Mucosa of descending colon (tissue), 3 donors: ENCODE results near the gene TACR1. TPM values are rescaled to one million over a fixed set of nuclear protein-coding genes. Genes with fewer than 3 reads are reported as not detected.

ENCODE experiments used
- ATAC-seq: fragments of 200-7000 bp; cut with Tn5 transposase; one replicate; pipeline ENCODE4 v1.9.1; 2020; ENCODE audit warnings: mild to moderate bottlenecking, moderate library complexity
- DNase-seq, 3 donors: peaks; one replicate each; pipeline ENCODE4 v3.0.0-alpha.2; 2020
- H3K36me3 ChIP-seq: fragments of 200-600 bp; one replicate; pipeline ENCODE4 v1.8.0; 2021; ENCODE audit warnings: low read depth, mild to moderate bottlenecking
- H3K4me1 ChIP-seq: fragments of 200-600 bp; one replicate; pipeline ENCODE4 v1.8.0; 2021; ENCODE audit warnings: low read depth, mild to moderate bottlenecking
- H3K4me3 ChIP-seq: fragments of 200-600 bp; one replicate; pipeline ENCODE4 v1.8.0; 2021; ENCODE audit warnings: mild to moderate bottlenecking
- H3K9me3 ChIP-seq: fragments of 200-600 bp; one replicate; pipeline ENCODE4 v1.8.0; 2021; ENCODE audit warnings: mild to moderate bottlenecking
- CTCF ChIP-seq: fragments of 200-600 bp; IDR thresholded peaks from one replicate; pipeline ENCODE4 v1.8.0; 2022; ENCODE audit warnings: antibody characterized with exemption, mild to moderate bottlenecking
- intact Hi-C, 2 donors: fragments of 100-400 bp; cut with DNase I in 1 of 2; cut with micrococcal nuclease in 1 of 2; formaldehyde crosslinking; loops; one replicate each; pipeline versions ENCODE4 v1.11.0 to v1.11.1; 2022; cut with DNase I, micrococcal nuclease
- total RNA-seq, 3 donors: library from RNA; stranded (reverse); fragmentation: NEBNext Ultra II Directional in 2 of 3; extraction: Animal tissue kit (Norgen Biotek cat#: 25700) in 2 of 3; gene quantifications; one replicate each; pipeline versions ENCODE4 v1.2.1 to v1.2.4, GENCODE V29; 2021 to 2023
- donor health status: DM: no; HTN: no; CAD: no; lungs with moderate emphysema.
- donor health status: DM: no; HTN: no; CAD: no.
- donor health status: DM: no; HTN: yes; CAD: no.

TACR1 gene
- total RNA-seq, 3 donors from 2014 or later, result 0.81 to 1.2 (median 1.0) TPM

DNA sequence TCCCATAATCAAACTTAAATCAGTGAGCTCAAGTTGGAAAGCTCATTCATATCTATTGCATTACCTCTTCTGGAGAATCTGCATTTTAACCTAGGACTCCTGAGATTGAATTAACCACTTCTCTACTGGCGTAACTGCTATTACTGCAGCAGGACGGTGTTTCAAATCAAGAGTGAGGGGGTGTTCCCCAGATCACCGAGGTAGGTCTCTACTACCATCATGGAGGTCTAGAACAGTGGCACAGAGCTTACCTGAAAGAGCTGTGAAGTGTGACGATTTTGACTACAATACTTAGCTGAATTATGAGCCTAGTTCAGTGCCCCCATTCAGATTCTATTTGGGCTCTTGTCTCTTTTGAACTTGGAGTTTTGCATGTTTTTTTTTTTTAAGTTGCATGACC lies 121.4 kb downstream of the TACR1 start:
- no peaks in the 10 kb centered on the region for H3K36me3 ChIP-seq
- no peak for TF ChIP-seq CTCF

DNA sequence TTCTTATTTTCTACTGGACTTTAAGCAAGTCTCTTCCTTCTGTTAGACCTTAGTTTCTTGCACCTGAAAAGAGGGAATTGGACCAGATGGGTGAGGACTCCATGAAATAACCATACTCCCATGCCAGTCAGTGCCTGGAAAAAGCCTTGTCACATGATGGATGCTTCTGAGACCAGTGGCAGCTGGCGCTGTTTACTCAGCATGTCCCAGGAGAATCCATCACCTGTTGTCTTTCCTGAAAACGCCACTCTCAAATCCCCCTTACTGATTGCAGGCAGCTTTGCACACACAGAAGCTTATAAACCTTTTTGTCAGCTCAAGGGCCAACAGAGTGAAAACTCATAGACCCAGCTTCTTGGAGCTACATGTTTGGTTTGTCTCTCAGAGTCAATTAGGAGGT lies 123.2 kb downstream of the TACR1 start:
- no peaks in the 10 kb centered on the region for H3K4me1 ChIP-seq
- H3K36me3 ChIP-seq, result no peaks in the 10 kb centered on the region
- H3K9me3 ChIP-seq, result no peaks in the 10 kb centered on the region
- H3K4me3 ChIP-seq, result no peak overlapping the region
- intact Hi-C loops, result no loop called here
- ATAC-seq, result no peak
- DNase-seq, result no peak
- no peak for TF ChIP-seq CTCF

More for the DNA sequence above, 121.4 kb downstream of the TACR1 start:
- Histone ChIP-seq H3K4me3 (no peak overlapping the region), H3K4me1 (no peaks in the 10 kb centered on the region), H3K9me3 (no peaks in the 10 kb centered on the region)
- intact Hi-C loops, result no loop called here
- DNase-seq (no peak), ATAC-seq (no peak)

DNA sequence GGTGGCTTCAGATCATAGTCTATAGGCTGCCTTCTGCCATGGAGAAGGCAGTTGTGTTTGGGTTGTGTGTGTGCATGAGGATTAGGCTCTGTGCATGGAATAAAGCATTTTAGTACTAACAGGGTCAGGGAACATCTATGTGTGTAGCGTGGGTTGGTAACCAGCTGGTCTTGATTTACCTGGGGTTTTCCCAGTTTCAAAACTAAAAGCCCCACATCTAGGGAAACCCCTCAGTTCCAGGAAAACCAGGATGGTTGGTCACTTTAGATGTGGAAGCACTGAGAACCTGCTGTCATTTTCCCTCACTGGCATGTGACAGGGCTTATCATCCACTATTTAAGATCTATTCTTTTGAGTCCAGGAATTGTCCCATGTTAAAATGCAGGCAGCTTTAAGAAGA lies 124.6 kb downstream of the TACR1 start:
- no peak for ATAC-seq
- Histone ChIP-seq H3K9me3 (no peaks in the 10 kb centered on the region), H3K36me3 (no peaks in the 10 kb centered on the region), H3K4me1 (no peaks in the 10 kb centered on the region), H3K4me3 (no peak overlapping the region)
- intact Hi-C loops, result no loop called here
- no peak for DNase-seq
- TF ChIP-seq CTCF, result no peak

- intact Hi-C loops, result no loop called here
- H3K4me3 ChIP-seq, result no peak overlapping the region
- DNase-seq (no peak), ATAC-seq (no peak)
- H3K36me3 ChIP-seq, result no peaks in the 10 kb centered on the region
- no peaks in the 10 kb centered on the region for H3K4me1 ChIP-seq
- no peak for TF ChIP-seq CTCF
- H3K9me3 ChIP-seq, result no peaks in the 10 kb centered on the region
These were observed 125.1 kb downstream of the TACR1 start for GRCh38 chr2:75074228-75074627.

GRCh38 chr2:75071766-75072165 lies 127.6 kb downstream of the TACR1 start:
- DNase-seq (no peak), ATAC-seq (no peak)
- intact Hi-C loops, result no loop called here
- no peak for TF ChIP-seq CTCF
- Histone ChIP-seq H3K4me3 (no peak overlapping the region), H3K9me3 (no peaks in the 10 kb centered on the region), H3K36me3 (no peaks in the 10 kb centered on the region), H3K4me1 (no peaks in the 10 kb centered on the region)

- Histone ChIP-seq H3K9me3 (no peaks in the 10 kb centered on the region), H3K4me3 (no peak overlapping the region), H3K36me3 (no peaks in the 10 kb centered on the region), H3K4me1 (no peaks in the 10 kb centered on the region)
- intact Hi-C loops, result loop anchor here in 1 of 2 donors (10.0 kb wide), 2 partner anchors 154 to 336 kb away; no protein-coding TSS in a partner anchor
- TF ChIP-seq CTCF, result no peak
- ATAC-seq (no peak), DNase-seq (no peak)
These were observed 130.8 kb downstream of the TACR1 start for GRCh38 chr2:75068546-75068945.
